Posterior cingulate gyrus (tissue), 11 donors: ENCODE data around the gene LRRC4C.

Source experiments
- DNase-seq, 10 donors: peaks; one replicate each; pipeline versions ENCODE4 v3.0.0 to v3.0.0-alpha.2; 2020 to 2021; ENCODE audit warnings: mixed read lengths in 3 of 10
- intact Hi-C: fragments of 100-400 bp; cut with DNase I; formaldehyde crosslinking; loops from one replicate; pipeline ENCODE4 v1.15.1; 2023

LRRC4C gene

GRCh38 chr11:41281131-41281742 lies 178.2 kb downstream of the LRRC4C start:
- intact Hi-C loops: no loop called here
- DNase-seq: no peak

- intact Hi-C loops: no loop called here
- DNase-seq: peak in 1 of 10 donors; percentile 25
Measured at GRCh38 chr11:41274831-41275230, 184.6 kb downstream of the LRRC4C start.

- intact Hi-C loops: no loop called here
- DNase-seq: no peak
Measured at GRCh38 chr11:41273908-41274307, 185.5 kb downstream of the LRRC4C start.

GRCh38 chr11:41267451-41267850 lies 192.0 kb downstream of the LRRC4C start:
- DNase-seq: no peak
- intact Hi-C loops: no loop called here

GRCh38 chr11:41256041-41256440 lies 203.4 kb downstream of the LRRC4C start:
- DNase-seq: no peak
- intact Hi-C loops: no loop called here

- intact Hi-C loops: no loop called here
- no peak for DNase-seq
Measured at GRCh38 chr11:41254966-41255365, 204.5 kb downstream of the LRRC4C start.

GRCh38 chr11:41250408-41250935 lies 209.0 kb downstream of the LRRC4C start:
- intact Hi-C loops: no loop called here
- no peak for DNase-seq

- no peak for DNase-seq
- intact Hi-C loops: no loop called here
Measured at GRCh38 chr11:41247621-41248020, 211.8 kb downstream of the LRRC4C start.

GRCh38 chr11:41246399-41246745 lies 213.1 kb downstream of the LRRC4C start:
- DNase-seq: peak in 2 of 10 donors; percentile 53
- intact Hi-C loops: no loop called here

- intact Hi-C loops: no loop called here
- DNase-seq: peak in 4 of 10 donors; percentile 9 to 66 (median 50)
Measured at GRCh38 chr11:41245704-41246398, 213.6 kb downstream of the LRRC4C start.

GRCh38 chr11:41245184-41245583 lies 214.3 kb downstream of the LRRC4C start:
- peak in 6 of 10 donors; percentile 2 to 82 (median 39) for DNase-seq
- intact Hi-C loops: no loop called here

- intact Hi-C loops: no loop called here
- DNase-seq: no peak
Measured at GRCh38 chr11:41237382-41237781, 222.1 kb downstream of the LRRC4C start.

- intact Hi-C loops: no loop called here
- no peak for DNase-seq
Measured at GRCh38 chr11:41235668-41236067, 223.8 kb downstream of the LRRC4C start.

- no peak for DNase-seq
- intact Hi-C loops: no loop called here
Measured at GRCh38 chr11:41225856-41226633, 233.4 kb downstream of the LRRC4C start.

- peak in 1 of 10 donors; percentile 16 for DNase-seq
- intact Hi-C loops: no loop called here
Measured at GRCh38 chr11:41222236-41222635, 237.2 kb downstream of the LRRC4C start.

GRCh38 chr11:41206388-41206787 lies 253.1 kb downstream of the LRRC4C start:
- DNase-seq: no peak
- intact Hi-C loops: no loop called here

- peak in 7 of 10 donors; percentile 14 to 84 (median 53) for DNase-seq
- intact Hi-C loops: no loop called here
Measured at GRCh38 chr11:41201156-41201555, 258.3 kb downstream of the LRRC4C start.

GRCh38 chr11:41190437-41191082 lies 268.9 kb downstream of the LRRC4C start:
- intact Hi-C loops: no loop called here
- no peak for DNase-seq

- intact Hi-C loops: no loop called here
- peak in 1 of 10 donors; percentile 21 for DNase-seq
Measured at GRCh38 chr11:41189701-41190436, 269.6 kb downstream of the LRRC4C start.

- intact Hi-C loops: no loop called here
- DNase-seq: no peak
Measured at GRCh38 chr11:41177791-41178190, 281.7 kb downstream of the LRRC4C start.
